Endodermal cell (in vitro differentiated cells): Measurements from ENCODE around the gene IGSF21. TPM values are rescaled to one million over a fixed set of nuclear protein-coding genes. Genes with fewer than 3 reads are reported as not detected.

Experiments used
- DNase-seq: peaks from one replicate; pipeline ENCODE4 v3.0.0-alpha.2; 2017
- H3K27ac ChIP-seq: 2 replicates; pipeline ENCODE4 v1.5.1; 2013; ENCODE audit warnings: mild to moderate bottlenecking, low read depth, low read length, moderate library complexity
- H3K27me3 ChIP-seq: 2 replicates; pipeline ENCODE4 v1.6.1; 2013; ENCODE audit warnings: mild to moderate bottlenecking, low read length, moderate library complexity; ENCODE audit not compliant: insufficient read depth, control insufficient read depth, poor library complexity, severe bottlenecking
- H3K36me3 ChIP-seq: 2 replicates; pipeline ENCODE4 v1.7.0; 2013; ENCODE audit warnings: mild to moderate bottlenecking, low read length, moderate library complexity; ENCODE audit not compliant: control insufficient read depth, insufficient read depth
- H3K4me1 ChIP-seq: one replicate; pipeline ENCODE4 v1.7.0; 2013; ENCODE audit warnings: low read length; ENCODE audit not compliant: control insufficient read depth, insufficient read depth
- H3K4me3 ChIP-seq: 2 replicates; pipeline ENCODE4 v1.5.1; 2013; ENCODE audit warnings: mild to moderate bottlenecking, low read length, moderate library complexity
- H3K9ac ChIP-seq: 2 replicates; pipeline ENCODE4 v1.6.1; 2013; ENCODE audit warnings: mild to moderate bottlenecking, low read length, moderate library complexity; ENCODE audit not compliant: poor library complexity, severe bottlenecking; ENCODE audit errors: extremely low read depth
- H3K9me3 ChIP-seq: 2 replicates; pipeline ENCODE4 v1.6.1; 2013; ENCODE audit warnings: mild to moderate bottlenecking, low read length, moderate library complexity; ENCODE audit not compliant: control insufficient read depth
- H3K27ac Mint-ChIP-seq: 2 replicates; pipeline ENCODE4 v1.8.0; 2020; ENCODE audit warnings: mixed read lengths
- H3K27me3 Mint-ChIP-seq: 2 replicates; pipeline ENCODE4 v1.8.0; 2021; ENCODE audit warnings: mild to moderate bottlenecking, mixed read lengths; ENCODE audit not compliant: insufficient read depth
- H3K36me3 Mint-ChIP-seq: 2 replicates; pipeline ENCODE4 v1.8.0; 2020; ENCODE audit warnings: low read depth, mixed read lengths
- H3K4me1 Mint-ChIP-seq: 2 replicates; pipeline ENCODE4 v1.8.0; 2020; ENCODE audit warnings: mixed read lengths
- H3K4me3 Mint-ChIP-seq: 2 replicates; pipeline ENCODE4 v1.8.0; 2020; ENCODE audit warnings: mild to moderate bottlenecking, moderate library complexity, mixed read lengths
- H3K9me3 Mint-ChIP-seq: 2 replicates; pipeline ENCODE4 v1.8.0; 2020; ENCODE audit warnings: mild to moderate bottlenecking, mixed read lengths
- WGBS, 2 experiments: methylation state at CpG; one replicate each; pipeline versions ENCODE4 v1.1.5 to v1.1.7; 2013; ENCODE audit warnings: missing lambda C conversion rate in 2 of 2, mixed read lengths in 1 of 2; ENCODE audit not compliant: insufficient coverage in 1 of 2, insufficient read length in 1 of 2; 5-methylcytosine and 5-hydroxymethylcytosine counted together
- total RNA-seq, 2 donors: library from RNA; stranded (reverse); fragmentation: NEBNext Ultra II Directional in 1 of 2; extraction: Animal tissue kit (Norgen Biotek cat#: 25700) in 1 of 2; gene quantifications; 2 replicates in 1 of 2; 3 replicates in 1 of 2; pipeline ENCODE4 v1.2.1, GENCODE V29; 2021
- TF ChIP-seq, protein P1 (sequence below): fragments of 200-600 bp; sonication (generic); conservative IDR thresholded peaks from 2 replicates; pipeline ENCODE4 v1.5.0; 2021; ENCODE audit warnings: antibody characterized with exemption, mild to moderate bottlenecking

The IGSF21 gene
- total RNA-seq, 2 donors from 2014 or later: 1.3 to 1.7 TPM

DNA sequence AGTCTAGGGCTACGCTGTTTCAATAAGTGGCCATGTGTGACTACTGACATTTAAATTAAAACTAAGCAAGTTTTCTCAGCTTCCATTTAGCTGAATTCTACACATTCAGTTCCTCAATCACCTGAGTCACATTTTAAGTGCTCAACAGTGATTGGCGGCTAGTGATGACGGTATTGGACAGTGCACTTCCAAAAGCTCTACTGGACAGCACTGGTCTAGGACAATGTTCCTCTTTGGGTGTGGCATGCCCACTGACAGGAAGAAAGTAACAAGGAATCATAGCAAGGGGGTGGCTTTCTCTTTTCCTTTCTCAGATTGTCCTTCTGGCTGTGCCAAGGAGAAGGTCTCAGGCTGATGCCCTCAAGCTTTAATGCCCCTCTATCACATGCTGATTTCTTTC is 11.7 kb downstream of the IGSF21 start:
- Mint-ChIP-seq H3K36me3 (no peaks in the 10 kb centered on the region), H3K27me3 (peaks cover 75% of the 10 kb centered on the region), H3K27ac (no peak overlapping the region), H3K4me3 (no peak overlapping the region), H3K9me3 (no peaks in the 10 kb centered on the region), H3K4me1 (no peaks in the 10 kb centered on the region)
- no peak overlapping the region for H3K9ac ChIP-seq
- no peaks in the 10 kb centered on the region for H3K9me3 ChIP-seq
- no peak for DNase-seq
- TF ChIP-seq, protein P1, sequence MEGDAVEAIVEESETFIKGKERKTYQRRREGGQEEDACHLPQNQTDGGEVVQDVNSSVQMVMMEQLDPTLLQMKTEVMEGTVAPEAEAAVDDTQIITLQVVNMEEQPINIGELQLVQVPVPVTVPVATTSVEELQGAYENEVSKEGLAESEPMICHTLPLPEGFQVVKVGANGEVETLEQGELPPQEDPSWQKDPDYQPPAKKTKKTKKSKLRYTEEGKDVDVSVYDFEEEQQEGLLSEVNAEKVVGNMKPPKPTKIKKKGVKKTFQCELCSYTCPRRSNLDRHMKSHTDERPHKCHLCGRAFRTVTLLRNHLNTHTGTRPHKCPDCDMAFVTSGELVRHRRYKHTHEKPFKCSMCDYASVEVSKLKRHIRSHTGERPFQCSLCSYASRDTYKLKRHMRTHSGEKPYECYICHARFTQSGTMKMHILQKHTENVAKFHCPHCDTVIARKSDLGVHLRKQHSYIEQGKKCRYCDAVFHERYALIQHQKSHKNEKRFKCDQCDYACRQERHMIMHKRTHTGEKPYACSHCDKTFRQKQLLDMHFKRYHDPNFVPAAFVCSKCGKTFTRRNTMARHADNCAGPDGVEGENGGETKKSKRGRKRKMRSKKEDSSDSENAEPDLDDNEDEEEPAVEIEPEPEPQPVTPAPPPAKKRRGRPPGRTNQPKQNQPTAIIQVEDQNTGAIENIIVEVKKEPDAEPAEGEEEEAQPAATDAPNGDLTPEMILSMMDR: no peak
- 95 to 100% methylated on average over 2 to 3 of the region's 3 CpGs for WGBS, 2 experiments
- no peak overlapping the region for H3K27ac ChIP-seq
- H3K4me1 ChIP-seq: no peaks in the 10 kb centered on the region
- no peaks in the 10 kb centered on the region for H3K36me3 ChIP-seq
- no peak overlapping the region for H3K4me3 ChIP-seq
- H3K27me3 ChIP-seq: peaks cover 72% of the 10 kb centered on the region

DNA sequence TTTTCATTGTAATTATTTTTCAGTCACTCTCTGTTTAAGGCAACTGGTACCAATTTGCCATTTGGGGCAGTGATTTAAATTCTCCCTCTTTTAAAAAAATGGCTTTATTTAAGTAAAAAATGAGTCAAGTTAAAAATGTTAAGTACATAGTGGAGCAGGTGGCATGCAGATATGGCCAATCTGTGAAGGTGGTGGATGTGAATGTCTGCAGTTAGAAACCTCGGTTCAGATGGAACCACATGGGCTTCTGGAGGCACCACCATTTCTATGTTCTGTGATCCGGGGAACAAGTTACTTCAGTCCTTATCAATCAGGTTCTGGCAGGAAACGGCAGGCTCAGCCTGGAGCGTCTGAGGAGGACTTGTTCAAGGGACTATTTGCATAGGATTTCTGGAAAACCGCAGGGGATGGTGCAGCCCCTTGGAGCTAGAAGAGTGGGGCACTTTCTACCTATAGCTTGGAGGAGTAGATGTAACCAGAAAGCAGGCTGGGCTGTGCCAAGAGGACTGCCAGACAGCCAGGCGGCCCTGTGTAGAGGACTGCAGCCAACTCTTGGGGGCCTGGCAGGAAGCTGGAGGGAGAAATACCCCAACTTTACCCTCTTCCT is 12.3 kb downstream of the IGSF21 start:
- no peak overlapping the region for H3K27ac Mint-ChIP-seq
- Histone ChIP-seq H3K4me1 (no peaks in the 10 kb centered on the region), H3K4me3 (no peak overlapping the region), H3K27me3 (peaks cover 66% of the 10 kb centered on the region), H3K27ac (no peak overlapping the region), H3K9ac (no peak overlapping the region), H3K9me3 (no peaks in the 10 kb centered on the region), H3K36me3 (no peaks in the 10 kb centered on the region)
- DNase-seq: no peak
- TF ChIP-seq, protein P1: no peak
- no peaks in the 10 kb centered on the region for H3K9me3 Mint-ChIP-seq
- H3K27me3 Mint-ChIP-seq: peaks cover 74% of the 10 kb centered on the region
- H3K4me1 Mint-ChIP-seq: no peaks in the 10 kb centered on the region
- 68 to 82% methylated on average over 5 to 6 of the region's 6 CpGs for WGBS, 2 experiments
- no peaks in the 10 kb centered on the region for H3K36me3 Mint-ChIP-seq
- H3K4me3 Mint-ChIP-seq: no peak overlapping the region

DNA sequence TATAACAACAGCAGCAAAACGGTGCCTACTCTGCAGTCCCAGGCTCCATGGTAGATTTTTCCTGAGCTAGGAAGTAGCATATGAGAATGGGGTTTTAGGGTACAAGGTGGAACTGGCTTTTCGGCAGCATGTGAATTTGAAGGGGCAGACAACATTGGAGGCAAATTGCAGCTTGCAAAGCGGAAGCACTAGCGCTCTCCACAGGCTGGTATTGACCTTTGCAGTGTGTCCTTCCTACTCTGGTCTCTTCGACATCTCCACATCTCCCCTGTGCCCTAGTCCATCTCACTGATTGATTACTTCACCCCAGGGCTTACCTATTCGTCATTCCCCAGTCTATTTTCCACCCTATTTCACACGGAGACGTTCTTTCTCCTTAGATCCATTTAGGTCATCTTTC is 13.0 kb downstream of the IGSF21 start:
- no peak overlapping the region for H3K4me3 ChIP-seq
- WGBS, 2 experiments: 90 to 96% methylated on average over 7 to 8 of the region's 8 CpGs
- no peak for DNase-seq
- H3K9me3 Mint-ChIP-seq: no peaks in the 10 kb centered on the region
- TF ChIP-seq, protein P1: no peak
- H3K36me3 ChIP-seq: no peaks in the 10 kb centered on the region
- H3K4me1 ChIP-seq: no peaks in the 10 kb centered on the region
- no peak overlapping the region for H3K27ac Mint-ChIP-seq
- no peak overlapping the region for H3K27ac ChIP-seq
- no peak overlapping the region for H3K9ac ChIP-seq
- no peaks in the 10 kb centered on the region for H3K36me3 Mint-ChIP-seq
- H3K27me3 Mint-ChIP-seq: peaks cover 74% of the 10 kb centered on the region
- no peak overlapping the region for H3K4me3 Mint-ChIP-seq
- H3K9me3 ChIP-seq: no peaks in the 10 kb centered on the region
- H3K27me3 ChIP-seq: peaks cover 58% of the 10 kb centered on the region
- H3K4me1 Mint-ChIP-seq: no peaks in the 10 kb centered on the region
